PC-9 (cell line): ENCODE data around the gene ROS1.

ENCODE experiments used
- CTCF ChIP-seq: fragments of 200-600 bp; sonication (generic); conservative IDR thresholded peaks from 2 replicates; pipeline ENCODE4 v1.6.1; 2017; ENCODE audit warnings: mixed run types, antibody characterized with exemption, mild to moderate bottlenecking, moderate library complexity
- EZH2 ChIP-seq: fragments of 200-600 bp; sonication (generic); IDR thresholded peaks from 2 replicates; pipeline ENCODE4 v1.8.0; 2017; ENCODE audit warnings: antibody characterized with exemption, low read depth

- TF ChIP-seq CTCF (peak; percentile 71), EZH2 (no peak)
Observed at GRCh38 chr6:117317261-117317660, 108.5 kb downstream of the ROS1 start.
